GM21447 (cell line): Measurements from ENCODE around the gene PLAC8.
"Not testable (repeated sequence)": the region's sequence is repeated elsewhere in the genome, so short reads cannot be mapped to it uniquely, and the experiment has no call there.

Source experiments
- ATAC-seq: cut with Tn5 transposase; IDR thresholded peaks from one replicate; pipeline ENCODE4 v1.9.1; 2021; ENCODE audit not compliant: unreplicated experiment

The PLAC8 gene

DNA sequence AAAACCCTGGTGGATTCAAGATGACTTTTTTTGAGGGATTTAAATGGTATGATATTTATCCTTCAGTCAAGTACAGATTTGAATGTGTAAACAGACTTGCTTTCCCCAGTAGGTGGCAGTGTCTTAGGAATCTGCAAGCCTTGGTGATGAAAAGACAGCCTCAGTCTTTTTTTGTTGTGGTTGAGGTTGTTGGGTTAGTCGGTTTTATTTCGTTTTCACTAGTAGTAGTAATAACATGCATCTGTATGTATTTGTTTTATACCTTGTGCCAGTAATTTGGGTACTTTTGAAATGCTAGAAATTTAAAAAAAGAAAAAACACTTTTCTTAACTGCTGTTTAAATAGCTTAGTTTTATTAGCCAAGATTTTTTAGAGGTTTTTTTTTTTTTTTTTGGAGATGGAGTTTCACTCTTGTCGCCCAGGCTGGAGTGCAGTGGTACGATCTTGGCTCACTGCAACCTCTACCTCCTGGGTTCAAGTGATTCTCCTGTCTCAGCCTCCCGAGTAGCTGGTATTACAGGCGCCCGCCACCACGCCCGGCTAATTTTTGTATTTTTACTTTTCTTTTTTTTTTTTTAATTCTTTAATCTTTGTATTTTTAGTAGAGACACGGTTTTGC is 40.3 kb downstream of the PLAC8 start:
- peak; percentile 86 for ATAC-seq

DNA sequence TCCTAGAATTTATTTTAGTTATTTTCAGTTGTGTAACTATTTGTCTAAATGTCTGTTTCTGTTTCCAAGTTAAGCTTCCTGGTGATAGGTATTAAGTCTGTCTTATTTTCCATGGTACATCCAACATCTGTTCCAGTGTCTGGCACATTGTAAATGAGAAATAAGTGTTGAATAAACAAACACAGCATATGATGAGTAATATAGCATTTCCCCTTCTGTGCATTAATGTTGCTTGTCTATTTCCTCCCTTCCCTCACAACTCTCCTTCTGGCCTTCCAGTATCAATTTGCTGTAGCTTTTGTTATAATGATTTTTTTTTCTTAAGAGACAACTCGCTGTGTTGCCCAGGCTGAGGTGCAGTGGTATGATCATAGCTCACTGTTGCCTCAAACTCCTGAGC is 43.4 kb downstream of the PLAC8 start:
- ATAC-seq: no peak

DNA sequence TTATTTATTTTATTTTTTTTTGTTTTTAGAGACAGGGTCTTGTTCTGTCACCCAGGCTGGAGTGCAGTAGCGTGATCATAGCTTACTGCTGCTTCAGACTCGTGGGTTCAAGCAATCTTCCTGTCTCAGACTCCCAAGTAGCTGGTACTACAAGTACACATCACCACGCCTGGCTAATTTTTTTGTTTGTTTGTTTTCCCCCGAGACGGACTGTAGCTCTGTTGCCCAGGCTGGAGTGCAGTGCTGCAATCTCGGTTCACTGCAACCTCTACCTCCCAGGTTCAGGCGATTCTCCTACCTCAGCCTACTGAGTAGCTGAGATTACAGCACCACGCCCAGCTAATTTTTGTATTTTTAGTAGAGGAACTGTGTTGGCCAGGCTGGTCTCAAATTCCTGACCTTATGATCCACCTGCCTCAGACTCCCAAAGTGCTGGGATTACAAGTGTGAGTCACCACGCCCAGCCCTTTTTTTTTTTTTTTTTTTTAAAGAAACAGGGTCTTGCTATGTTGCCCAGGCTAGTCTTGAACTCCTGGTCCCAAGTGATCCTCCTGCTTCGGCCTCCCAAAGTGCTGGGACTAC is 47.4 kb downstream of the PLAC8 start:
- no peak for ATAC-seq

DNA sequence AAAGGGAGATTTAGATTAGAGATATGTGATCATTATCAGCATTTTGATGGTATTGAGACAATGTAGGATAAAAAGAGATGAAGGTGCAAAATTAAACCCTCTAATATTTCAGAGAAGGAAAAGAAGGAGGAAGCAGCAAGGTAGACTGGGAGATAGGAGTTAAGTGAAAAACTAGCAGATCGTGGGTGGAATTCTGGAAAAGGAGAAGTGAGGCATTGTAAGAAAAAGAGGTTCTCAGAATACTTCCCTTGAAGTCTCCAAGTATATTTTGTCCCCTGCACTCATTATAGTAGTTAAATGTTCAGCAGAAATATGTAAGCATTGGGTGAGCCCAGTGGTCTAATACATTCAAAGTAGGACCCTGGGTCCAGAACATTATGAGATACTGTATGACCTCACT is 49.3 kb downstream of the PLAC8 start:
- ATAC-seq: no peak

DNA sequence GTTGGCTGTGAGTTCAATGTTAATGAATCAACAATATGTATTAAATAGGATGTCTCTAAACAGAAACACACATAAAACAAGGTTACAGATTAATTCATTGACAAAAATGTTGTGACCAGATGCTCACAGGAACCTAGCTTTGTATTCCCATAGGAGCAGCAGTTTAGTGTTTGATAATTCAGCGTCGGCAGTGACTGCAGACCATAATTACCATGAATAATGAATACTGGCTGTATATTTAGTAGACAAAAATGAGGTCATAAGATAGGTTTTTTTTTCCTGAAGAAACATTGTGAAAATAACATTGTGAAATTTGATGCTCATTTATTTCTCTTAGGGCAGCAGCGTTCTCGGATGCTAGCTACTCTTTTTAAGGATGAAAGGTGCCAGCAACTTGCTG is 51.8 kb downstream of the PLAC8 start:
- no peak for ATAC-seq

DNA sequence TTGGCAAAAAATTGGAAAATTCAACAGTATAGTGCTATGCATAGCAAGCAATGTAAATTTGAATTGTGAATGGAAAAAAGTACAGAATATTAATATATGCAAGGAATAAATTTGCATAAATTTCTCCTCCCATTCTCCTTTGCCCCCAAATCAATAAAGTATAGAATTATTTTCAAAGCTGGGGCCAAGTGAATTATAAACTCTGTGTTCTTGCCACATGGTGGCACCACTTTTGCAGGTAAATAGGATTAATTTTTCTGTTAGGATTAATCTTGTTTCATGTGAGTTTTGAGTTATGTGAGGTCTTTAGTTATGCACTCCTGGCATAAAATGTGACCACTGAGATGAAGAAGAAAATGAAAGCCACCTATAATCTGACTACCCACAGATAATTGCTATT is 59.6 kb downstream of the PLAC8 start:
- ATAC-seq: no peak

DNA sequence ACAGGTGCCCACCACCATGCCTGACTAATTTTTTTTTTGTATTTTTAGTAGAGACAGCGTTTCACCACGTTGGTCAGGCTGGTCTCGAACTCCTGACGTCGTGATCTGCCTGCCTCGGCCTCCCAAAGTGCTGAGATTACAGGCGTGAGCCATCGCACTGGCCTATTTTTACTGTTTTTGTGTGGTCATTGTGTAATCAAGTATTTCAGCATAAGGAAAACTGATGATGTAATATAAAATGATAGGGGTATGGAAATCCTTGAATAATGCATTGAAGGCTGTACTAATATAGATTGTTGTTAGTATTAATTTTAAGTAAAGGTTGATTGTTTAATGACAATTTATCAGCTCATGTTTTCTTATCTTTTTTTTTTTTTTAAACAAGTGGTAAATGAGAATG is 65.7 kb downstream of the PLAC8 start:
- ATAC-seq: not testable (repeated sequence)

DNA sequence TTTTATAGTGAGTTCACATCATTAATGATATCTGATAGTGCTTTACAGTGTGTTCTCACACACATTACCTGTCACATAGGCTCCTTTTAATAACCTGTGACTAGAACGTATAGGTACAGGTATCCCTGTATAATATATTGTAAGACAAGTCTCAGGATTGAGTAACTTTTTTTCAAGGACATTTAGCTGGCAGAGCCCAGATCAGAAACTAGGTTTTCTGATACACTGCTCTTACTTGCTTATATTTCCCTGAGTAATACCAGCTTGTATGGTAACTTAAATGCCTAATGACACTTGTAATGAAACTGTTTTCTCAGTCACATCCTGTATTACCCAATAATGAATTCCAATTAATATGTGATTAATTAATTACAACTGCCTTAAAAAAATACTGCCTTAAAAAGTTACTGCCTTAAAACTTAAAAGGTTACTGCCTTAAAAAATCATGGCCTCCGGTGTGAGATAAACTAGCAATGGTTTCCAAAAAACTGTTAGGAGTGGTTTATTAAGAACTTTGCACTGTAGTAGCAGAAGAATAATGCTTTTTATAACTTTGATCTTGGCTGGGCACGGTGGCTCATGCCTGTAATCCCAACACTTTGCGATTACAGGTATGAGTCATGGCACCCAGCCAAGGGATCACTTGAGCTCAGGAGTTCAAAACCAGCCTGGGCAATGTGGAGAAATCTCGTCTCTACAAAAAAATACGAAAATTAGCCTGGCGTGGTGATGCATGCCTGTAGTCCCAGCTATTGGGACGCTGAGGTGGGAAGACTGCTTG is 67.6 kb downstream of the PLAC8 start:
- ATAC-seq: no peak

DNA sequence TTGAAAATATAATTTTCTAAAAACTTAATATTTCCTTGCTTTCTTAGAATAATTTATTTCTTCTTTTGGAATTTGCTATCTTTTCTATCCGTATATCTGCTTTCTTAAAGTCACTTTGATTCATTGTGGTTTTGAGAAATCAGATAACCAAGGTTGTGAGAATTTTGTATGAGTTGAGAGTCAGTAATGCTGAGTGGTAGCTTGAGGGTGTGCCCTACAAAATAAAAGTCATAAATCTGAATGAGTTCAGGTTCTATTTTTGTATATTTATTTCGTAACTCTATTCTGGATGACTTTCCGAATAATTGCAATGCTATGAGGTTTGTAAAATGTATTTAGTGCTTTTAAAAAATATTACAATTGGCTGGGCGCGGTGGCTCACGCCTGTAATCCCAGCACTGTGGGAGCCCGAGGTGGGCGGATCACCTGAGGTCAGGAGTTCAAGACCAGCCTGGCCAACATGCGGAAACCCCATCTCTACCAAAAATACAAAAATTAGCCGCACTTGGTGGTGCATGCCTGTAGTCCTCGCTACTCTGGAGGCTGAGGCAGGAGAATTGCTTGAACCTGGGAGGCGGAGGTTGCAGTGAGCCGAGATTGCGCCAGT is 70.6 kb downstream of the PLAC8 start:
- no peak for ATAC-seq

DNA sequence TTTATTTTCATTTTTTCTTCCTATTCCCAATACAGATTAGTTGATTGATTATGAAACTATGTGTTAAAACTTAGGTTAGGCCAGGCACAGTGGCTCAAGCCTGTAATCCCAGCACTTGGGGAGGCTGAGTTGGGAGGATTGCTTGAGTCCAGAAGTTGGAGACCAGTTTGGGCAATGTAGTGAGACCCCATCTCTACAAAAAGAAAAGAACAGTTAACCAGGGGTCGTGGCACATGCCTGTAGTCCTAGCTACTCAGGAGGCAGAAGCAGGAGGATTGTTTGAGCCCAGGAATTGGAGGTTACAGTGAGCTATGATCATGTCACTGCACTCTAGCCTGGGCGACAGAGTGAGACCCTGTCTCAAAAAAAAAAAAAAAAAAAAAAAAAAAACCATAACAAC is 71.4 kb downstream of the PLAC8 start:
- ATAC-seq: not testable (repeated sequence)

DNA sequence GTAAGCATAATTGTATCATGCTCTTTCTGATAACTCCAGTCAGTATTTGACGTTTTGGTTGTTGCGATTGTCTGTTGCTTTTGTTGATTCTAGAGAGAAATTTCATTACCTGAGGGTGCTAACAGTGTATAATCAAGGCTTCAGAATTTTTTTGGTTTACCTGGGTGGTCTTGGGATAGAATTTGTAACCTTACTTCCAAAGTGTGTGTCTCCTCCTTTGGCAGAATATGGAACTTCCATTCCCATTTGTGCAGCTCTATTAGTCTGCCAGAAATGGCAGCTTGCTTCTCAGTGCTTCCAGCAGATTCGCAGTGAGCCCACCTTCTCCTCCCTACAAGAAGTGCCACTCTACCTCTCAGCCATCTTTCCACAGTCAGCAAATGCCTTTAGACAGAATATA is 74.3 kb downstream of the PLAC8 start:
- ATAC-seq: no peak
